SW 1271 (cell line): ENCODE measurements around the gene TMEM45A.
"Not testable (repeated sequence)": the region's sequence is repeated elsewhere in the genome, so short reads cannot be mapped to it uniquely, and the experiment has no call there.

Experiments used
- DNase-seq, 2 experiments: peaks; one replicate each; lab custom pipeline; 2025; lab: John Stamatoyannopoulos, UW

Gene TMEM45A

GRCh38 chr3:100575704-100576103 is 83.3 kb downstream of the TMEM45A start:
- DNase-seq: no peak

GRCh38 chr3:100577382-100578008 is 85.1 kb downstream of the TMEM45A start:
- no peak for DNase-seq

- no peak for DNase-seq
These were observed 86.2 kb downstream of the TMEM45A start for GRCh38 chr3:100578646-100579045.

GRCh38 chr3:100580147-100580546 is 87.7 kb downstream of the TMEM45A start:
- DNase-seq: no peak

GRCh38 chr3:100581650-100582049 is 89.2 kb downstream of the TMEM45A start:
- DNase-seq: no peak

- DNase-seq: not testable (repeated sequence)
These were observed 89.7 kb downstream of the TMEM45A start for GRCh38 chr3:100582157-100582556.

- DNase-seq: no peak
These were observed 91.8 kb downstream of the TMEM45A start for GRCh38 chr3:100584101-100584660.

GRCh38 chr3:100586832-100587231 is 94.4 kb downstream of the TMEM45A start:
- DNase-seq: no peak

- DNase-seq: no peak
These were observed 95.8 kb downstream of the TMEM45A start for GRCh38 chr3:100588251-100588650.

GRCh38 chr3:100590114-100590839 is 97.9 kb downstream of the TMEM45A start:
- peak in 1 of 2 experiments; percentile 71 for DNase-seq

- no peak for DNase-seq
These were observed 98.4 kb downstream of the TMEM45A start for GRCh38 chr3:100590840-100591147.

- no peak for DNase-seq
These were observed 99.0 kb downstream of the TMEM45A start for GRCh38 chr3:100591411-100591810.

- no peak for DNase-seq
These were observed 108.0 kb downstream of the TMEM45A start for GRCh38 chr3:100600181-100601042.

- DNase-seq: no peak
These were observed 110.4 kb downstream of the TMEM45A start for GRCh38 chr3:100602506-100603444.

GRCh38 chr3:100603469-100603868 is 111.0 kb downstream of the TMEM45A start:
- peak in 1 of 2 experiments; percentile 55 for DNase-seq

- no peak for DNase-seq
These were observed 112.9 kb downstream of the TMEM45A start for GRCh38 chr3:100605358-100605757.

GRCh38 chr3:100606894-100607512 is 114.6 kb downstream of the TMEM45A start:
- peak in 1 of 2 experiments; percentile 4 for DNase-seq

- DNase-seq: no peak
These were observed 116.9 kb downstream of the TMEM45A start, which contains the start of gene ADGRG7 for GRCh38 chr3:100609305-100609704. ADGRG7 (plus strand) TSS chr3:100609601; CDS start chr3:100609857, 256 bp downstream.

GRCh38 chr3:100609963-100610362 is 117.5 kb downstream of the TMEM45A start:
- no peak for DNase-seq

GRCh38 chr3:100611221-100611620 is 118.8 kb downstream of the TMEM45A start:
- DNase-seq: no peak
